Measurements from ENCODE around the gene INVS.
A peak's percentile ranks its signal among the peaks of the same experiment; 100 is the strongest.
"Not testable (repeated sequence)": the region's sequence is repeated elsewhere in the genome, so short reads cannot be mapped to it uniquely, and the experiment has no call there.

The INVS gene

GRCh38 chr9:100084128-100084453 lies 15.0 kb upstream of the INVS start:
- no peak for DNase-seq (ENCODE audit: low read depth in 2 of 2)

- no peak for DNase-seq (ENCODE audit: low read depth in 2 of 2)
These were observed 14.3 kb upstream of the INVS start for GRCh38 chr9:100084734-100085133.

- DNase-seq (ENCODE audit: low read depth in 2 of 2), result no peak
These were observed 12.9 kb upstream of the INVS start for GRCh38 chr9:100086097-100086635.

- no peak for DNase-seq (ENCODE audit: low read depth in 2 of 2)
These were observed 11.8 kb upstream of the INVS start for GRCh38 chr9:100087218-100087617.

- DNase-seq (ENCODE audit: low read depth in 2 of 2), result no peak
These were observed 10.8 kb upstream of the INVS start for GRCh38 chr9:100088202-100088601.

DNA sequence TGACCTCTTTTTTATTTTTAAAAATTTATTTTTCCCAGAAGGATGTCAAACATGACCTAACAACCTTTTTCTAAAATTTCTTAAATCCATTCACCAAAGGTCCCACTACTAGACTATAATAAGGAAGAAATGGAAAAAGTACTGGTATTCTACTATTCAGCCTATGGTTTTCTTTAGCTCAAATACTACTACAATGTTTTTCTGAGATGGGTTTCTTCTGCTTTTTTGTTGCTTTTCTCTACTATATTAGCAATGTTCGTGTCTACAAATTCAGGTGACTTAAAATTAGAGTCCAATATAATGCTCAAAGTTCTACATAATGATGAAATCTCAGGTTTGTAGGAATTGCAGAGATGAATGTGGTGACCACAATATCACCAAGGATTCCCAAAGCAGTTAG lies 8.2 kb upstream of the INVS start:
- DNase-seq (ENCODE audit: low read depth in 2 of 2), result no peak

DNA sequence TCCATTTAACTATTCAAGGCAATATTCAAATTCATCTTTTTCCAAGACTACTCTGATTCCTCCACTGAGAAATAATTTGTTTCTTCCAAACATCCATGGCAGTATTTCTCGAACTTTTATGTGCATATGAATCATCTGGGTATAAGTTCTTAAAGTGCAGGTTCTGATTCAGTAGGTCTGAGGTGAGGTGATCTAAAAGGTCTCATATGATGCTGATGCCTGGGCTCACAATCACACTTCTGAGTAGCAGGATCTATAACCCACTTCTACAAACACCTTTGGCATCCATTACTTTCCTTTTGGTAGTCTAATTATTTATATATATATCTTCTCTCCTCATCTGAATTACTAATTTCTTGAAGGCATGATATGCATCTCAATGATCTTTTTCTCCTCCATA lies 7.4 kb upstream of the INVS start:
- no peak for DNase-seq (ENCODE audit: low read depth in 2 of 2)

- no peak for DNase-seq (ENCODE audit: low read depth in 2 of 2)
These were observed 7.0 kb upstream of the INVS start for GRCh38 chr9:100092066-100092465.

DNA sequence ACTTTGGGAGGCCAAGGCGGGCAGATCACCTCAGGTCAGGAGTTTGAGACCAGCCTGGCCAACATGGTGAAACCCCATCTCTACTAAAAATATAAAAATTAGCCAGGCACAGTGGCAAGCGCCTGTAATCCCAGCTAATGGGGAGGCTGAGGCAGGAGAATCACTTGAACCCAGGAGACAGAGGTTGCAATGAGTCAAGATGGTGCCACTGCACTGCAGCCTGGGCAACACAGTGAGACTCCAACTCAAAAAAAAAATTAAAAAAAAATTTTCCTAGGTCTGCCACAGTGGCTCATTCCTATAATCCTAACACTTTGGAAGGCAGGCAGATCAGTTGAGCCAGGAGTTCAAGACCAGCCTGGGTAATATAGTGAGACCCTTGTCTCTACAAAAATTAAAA lies 4.6 kb upstream of the INVS start:
- DNase-seq (ENCODE audit: low read depth in 2 of 2), result not testable (repeated sequence)

- no peak for DNase-seq (ENCODE audit: low read depth in 2 of 2)
These were observed 2.6 kb upstream of the INVS start for GRCh38 chr9:100096378-100096916.

GRCh38 chr9:100098046-100098886 lies 777 bp upstream of the INVS start:
- peak in 1 of 2 donors; percentile 5 for DNase-seq (ENCODE audit: low read depth in 2 of 2)

- DNase-seq (ENCODE audit: low read depth in 2 of 2), result no peak
These were observed 639 bp downstream of the INVS start for GRCh38 chr9:100099722-100100042.

DNA sequence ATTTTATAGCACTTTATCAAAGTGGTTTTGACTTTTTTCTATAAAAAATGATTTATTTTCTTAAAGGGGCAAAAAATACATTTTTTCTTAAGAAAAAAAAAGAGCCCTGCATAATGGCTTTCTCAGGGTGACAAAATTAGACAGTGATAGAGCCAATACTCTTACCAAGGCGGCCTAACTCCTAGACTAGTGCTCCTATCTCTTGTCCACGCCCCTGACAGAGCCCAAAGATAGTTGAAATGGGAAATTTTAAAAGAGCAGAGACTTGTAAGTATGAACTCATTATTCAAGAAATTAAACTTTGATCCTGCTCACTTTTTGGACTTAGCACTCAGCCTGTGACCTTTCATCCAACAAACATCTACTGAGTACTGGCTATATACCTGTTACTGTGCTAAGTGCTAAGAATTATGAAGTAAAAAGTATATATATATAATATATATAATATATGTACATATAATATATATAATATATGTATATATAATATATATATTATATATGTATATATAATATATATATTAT lies 1.2 kb downstream of the INVS start:
- DNase-seq (ENCODE audit: low read depth in 2 of 2), result no peak

DNA sequence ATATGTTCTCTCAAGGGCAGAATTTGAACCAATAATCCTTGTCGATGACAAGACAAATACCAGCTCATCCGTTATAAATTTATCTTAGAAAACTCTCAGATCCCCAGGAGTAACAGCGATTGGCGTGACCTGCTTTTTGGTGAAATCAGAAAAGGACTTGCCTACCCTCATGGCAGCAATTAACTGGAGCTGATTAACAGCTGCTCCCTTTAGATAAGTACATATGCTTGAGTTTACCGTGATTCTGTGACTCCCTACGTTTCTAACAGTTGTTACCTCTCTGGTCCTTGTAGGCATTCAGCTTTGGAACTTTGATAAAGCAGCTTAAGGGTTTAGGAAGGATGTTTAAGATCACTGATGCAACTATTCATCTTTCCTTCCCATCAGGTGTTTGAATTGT lies 2.6 kb downstream of the INVS start:
- no peak for DNase-seq (ENCODE audit: low read depth in 2 of 2)

DNA sequence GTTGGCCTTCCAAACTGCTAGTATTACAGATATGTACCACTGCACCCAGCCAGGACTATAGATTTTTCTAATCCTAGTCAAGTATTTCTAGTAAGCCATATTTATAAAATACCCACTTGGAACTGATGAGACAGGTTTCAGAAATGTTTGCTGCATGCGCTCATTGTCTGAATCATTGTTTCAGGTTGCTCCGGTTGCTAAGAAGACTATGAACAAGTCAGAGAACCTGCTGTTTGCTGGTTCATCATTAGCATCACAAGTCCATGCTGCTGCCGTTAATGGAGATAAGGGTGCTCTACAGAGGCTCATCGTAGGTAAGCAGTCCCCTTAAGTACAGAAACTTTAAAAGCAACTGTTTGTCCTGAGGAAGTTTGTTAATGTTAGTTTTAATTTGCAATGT lies 5.3 kb downstream of the INVS start:
- DNase-seq (ENCODE audit: low read depth in 2 of 2), result no peak

GRCh38 chr9:100105861-100106260 lies 6.8 kb downstream of the INVS start:
- DNase-seq (ENCODE audit: low read depth in 2 of 2), result no peak

DNA sequence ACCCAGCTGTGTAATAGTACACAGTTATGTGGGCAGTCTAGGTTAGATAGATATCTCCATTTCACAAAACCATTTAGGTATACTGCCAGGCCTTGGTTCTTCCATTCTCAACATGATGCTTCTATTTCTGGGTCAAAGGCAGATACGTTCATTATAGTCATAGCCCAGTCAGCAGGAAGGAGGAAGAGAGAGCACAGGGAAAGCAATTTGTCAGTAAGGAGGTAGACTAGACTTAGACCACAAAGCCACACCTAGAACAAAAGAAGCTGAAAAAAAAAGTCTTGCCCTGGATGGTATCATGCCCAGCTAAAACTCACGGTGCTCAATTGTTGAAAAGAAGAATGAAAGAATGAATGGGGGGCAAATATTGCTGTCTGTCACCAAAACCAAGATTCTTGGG lies 7.6 kb downstream of the INVS start:
- no peak for DNase-seq (ENCODE audit: low read depth in 2 of 2)

DNA sequence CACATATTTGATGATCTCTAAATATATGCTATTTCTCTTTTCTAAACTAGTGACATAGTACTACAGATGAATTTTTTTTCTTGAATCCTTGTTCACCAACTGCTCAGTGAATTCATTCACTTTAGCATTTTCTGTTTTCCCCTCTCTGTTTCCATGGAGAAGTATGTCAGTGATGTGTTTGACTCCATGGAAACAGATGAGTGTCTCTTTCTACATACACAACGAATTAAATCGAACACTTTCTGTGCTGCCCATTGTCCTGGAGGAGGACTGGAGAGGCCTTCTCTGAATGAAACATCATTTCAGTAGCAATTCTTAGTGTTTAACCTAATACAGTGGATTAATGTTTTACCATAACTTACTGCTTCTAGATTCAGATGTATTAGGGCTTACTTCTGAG lies 9.5 kb downstream of the INVS start:
- no peak for DNase-seq (ENCODE audit: low read depth in 2 of 2)

DNA sequence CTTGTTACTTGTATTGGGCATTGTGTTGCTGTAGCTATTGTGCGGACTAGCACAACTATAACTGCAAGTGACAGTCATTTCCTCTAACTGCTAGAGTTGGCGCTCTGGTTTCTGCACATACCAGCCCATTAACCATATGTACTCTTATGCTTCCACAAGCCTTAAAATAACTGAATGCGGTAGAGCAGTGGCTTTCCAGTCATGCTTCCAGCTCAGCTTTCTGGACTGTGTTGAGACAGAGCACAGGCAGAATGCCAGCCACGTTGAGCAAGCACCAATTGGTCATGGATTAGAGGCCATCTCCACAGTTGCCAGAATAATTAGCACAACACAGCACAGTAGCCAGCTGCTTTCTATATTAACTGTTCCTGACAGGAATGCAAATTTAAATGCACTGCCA lies 12.2 kb downstream of the INVS start:
- no peak for DNase-seq (ENCODE audit: low read depth in 2 of 2)

- DNase-seq (ENCODE audit: low read depth in 2 of 2), result no peak
These were observed 13.8 kb downstream of the INVS start for GRCh38 chr9:100112677-100113336.

GRCh38 chr9:100117316-100117715 lies 18.3 kb downstream of the INVS start:
- no peak for DNase-seq (ENCODE audit: low read depth in 2 of 2)

GRCh38 chr9:100120286-100120685 lies 21.2 kb downstream of the INVS start:
- DNase-seq (ENCODE audit: low read depth in 2 of 2), result no peak

DNA sequence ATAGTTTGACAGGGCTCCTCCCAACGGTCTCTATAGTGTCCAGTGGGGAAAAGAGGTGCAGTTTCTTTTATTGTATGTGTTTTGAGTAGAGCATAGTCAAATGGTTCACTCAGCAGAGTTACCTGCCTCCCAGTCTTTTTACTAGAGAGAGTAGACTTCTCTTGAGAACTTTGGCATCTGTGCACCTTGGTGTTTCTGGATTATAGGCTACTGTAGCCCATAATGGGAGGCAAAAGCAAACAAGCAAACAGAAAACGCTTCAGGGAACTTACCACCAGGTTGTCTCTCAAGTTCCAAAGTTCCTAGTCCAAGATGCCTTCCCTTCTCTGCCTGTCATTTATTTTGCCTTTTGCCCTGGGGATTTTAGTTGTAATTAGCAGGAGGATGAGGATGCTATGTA lies 26.2 kb downstream of the INVS start:
- DNase-seq (ENCODE audit: low read depth in 2 of 2), result no peak

Data from stimulated activated CD8-positive, alpha-beta memory T cell treated with anti-CD3 and anti-CD28 coated beads, Interleukin-15, amount 100 ng/mL, for 4 hours (primary cell).